AG04449 (cell line): ENCODE results near the gene RUNX2.

Source experiments
- CTCF ChIA-PET: fragments of 350-600 bp; formaldehyde crosslinking; extraction: SDS; loops from one replicate; lab custom pipeline; 2021; ENCODE audit warnings: antibody characterized with exemption; lab: Yijun Ruan, JAX
- POLR2A ChIA-PET: fragments of 400-600, 350-600 bp; formaldehyde crosslinking; extraction: SDS; loops from one replicate; lab custom pipeline; 2020; ENCODE audit warnings: antibody characterized with exemption, inconsistent platforms; lab: Yijun Ruan, JAX
- DNase-seq: peaks from one replicate; pipeline ENCODE4 v3.0.0-alpha.2; 2010; ENCODE audit warnings: low read depth, low spot score
- H3K4me3 ChIP-seq: 2 replicates; pipeline ENCODE4 v1.5.1; 2011; ENCODE audit warnings: low read depth, mild to moderate bottlenecking, control low read depth, low read length
- TF ChIP-seq, protein P1 (sequence below): IDR thresholded peaks from one replicate; pipeline ENCODE4 v1.5.1; 2011; ENCODE audit warnings: mild to moderate bottlenecking, moderate library complexity, low read length, control low read depth, inconsistent platforms; ENCODE audit not compliant: insufficient read depth; ENCODE audit errors: missing control alignments

RUNX2 gene

DNA sequence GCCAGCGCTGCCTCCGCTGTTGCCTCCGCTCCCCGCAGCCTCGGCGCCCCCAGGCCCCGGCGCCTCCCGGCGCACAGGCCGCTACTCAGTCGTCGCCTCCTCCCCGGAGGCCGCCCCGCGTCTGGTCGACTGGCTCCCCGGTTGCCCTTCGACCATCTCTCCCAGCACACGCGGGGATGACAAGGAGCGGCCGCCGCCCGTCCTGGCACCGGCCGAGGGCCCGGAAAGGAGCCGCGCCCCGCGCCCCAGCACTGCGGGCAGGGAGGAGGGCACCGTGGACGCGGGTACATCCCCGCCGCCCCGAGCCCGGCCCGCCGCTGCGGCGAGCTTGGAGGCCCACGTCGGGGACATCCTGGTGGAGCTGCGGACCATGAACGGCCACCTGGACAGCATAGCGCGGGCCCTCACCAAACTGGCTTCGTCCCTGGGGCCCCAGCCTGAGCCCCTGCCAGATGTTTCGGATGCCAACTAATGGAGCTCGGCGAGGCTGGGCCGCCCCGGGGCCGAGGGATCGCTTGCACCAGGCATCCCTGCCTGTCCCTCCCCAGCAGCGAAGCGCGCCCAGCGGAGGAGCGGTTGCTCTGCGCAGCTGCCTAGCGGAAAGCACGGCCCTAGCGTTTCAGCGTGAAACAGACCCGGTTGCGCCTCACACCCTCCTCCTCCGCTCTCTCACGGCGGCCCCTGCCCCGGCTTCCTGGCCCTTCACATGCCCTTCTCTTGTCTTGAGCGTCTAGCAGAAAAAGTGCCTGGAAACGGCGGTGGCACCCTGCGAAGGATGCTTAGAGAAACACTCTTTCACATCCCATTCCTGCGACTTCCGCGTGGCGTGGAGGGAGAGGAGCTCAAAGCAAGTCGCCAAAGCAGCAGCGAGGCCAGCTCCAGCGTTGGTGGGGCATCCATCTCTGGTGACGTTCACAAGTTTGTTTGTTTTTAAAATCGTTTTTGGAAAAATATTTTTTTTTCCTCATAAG lies 335.4 kb downstream of the RUNX2 start:
- TF ChIP-seq, protein P1, sequence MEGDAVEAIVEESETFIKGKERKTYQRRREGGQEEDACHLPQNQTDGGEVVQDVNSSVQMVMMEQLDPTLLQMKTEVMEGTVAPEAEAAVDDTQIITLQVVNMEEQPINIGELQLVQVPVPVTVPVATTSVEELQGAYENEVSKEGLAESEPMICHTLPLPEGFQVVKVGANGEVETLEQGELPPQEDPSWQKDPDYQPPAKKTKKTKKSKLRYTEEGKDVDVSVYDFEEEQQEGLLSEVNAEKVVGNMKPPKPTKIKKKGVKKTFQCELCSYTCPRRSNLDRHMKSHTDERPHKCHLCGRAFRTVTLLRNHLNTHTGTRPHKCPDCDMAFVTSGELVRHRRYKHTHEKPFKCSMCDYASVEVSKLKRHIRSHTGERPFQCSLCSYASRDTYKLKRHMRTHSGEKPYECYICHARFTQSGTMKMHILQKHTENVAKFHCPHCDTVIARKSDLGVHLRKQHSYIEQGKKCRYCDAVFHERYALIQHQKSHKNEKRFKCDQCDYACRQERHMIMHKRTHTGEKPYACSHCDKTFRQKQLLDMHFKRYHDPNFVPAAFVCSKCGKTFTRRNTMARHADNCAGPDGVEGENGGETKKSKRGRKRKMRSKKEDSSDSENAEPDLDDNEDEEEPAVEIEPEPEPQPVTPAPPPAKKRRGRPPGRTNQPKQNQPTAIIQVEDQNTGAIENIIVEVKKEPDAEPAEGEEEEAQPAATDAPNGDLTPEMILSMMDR: no peak
- no peak for DNase-seq
- CTCF ChIA-PET: interaction anchor here (1.4 to 2.2 kb wide), 4 partner anchors 12 to 259 kb away, joined by 3 to 7 read pairs (median 4); no protein-coding TSS in a partner anchor
- POLR2A ChIA-PET: interaction anchor here (0.7 kb wide), 1 partner anchor 246 kb away, joined by 3 read pairs; no protein-coding TSS in a partner anchor
- H3K4me3 ChIP-seq: no peak overlapping the region

DNA sequence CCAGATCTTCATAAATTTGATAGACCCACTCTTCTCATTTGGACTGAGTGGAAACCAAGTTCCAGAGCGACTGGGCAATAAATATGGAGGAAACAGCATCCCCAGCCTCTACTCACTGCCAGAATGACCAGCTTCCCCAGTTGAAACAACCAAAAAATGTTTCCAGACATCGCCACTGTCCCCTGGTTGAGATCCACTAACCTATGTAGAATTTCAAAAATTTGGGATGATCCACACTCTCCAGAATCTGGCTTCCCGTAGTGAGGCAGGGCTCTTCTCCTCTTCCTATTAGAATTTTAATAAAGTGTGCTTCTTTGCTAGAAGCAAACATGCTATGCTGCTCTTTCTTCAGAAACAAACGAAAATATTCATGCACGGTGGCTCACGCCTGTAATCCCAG lies 336.6 kb downstream of the RUNX2 start:
- H3K4me3 ChIP-seq: no peak overlapping the region
- no peak for DNase-seq
- TF ChIP-seq, protein P1: no peak
- CTCF ChIA-PET: interaction anchor here (1.4 to 1.8 kb wide), 3 partner anchors 11 to 50 kb away, joined by 3 to 5 read pairs (median 4); no protein-coding TSS in a partner anchor
- POLR2A ChIA-PET: interaction anchor here (0.7 kb wide), 1 partner anchor 247 kb away, joined by 3 read pairs; no protein-coding TSS in a partner anchor

GRCh38 chr6:45665859-45666258 lies 337.7 kb downstream of the RUNX2 start:
- POLR2A ChIA-PET: no interaction called here
- CTCF ChIA-PET: interaction anchor here (0.7 kb wide), 1 partner anchor 107 kb away, joined by 3 read pairs; no protein-coding TSS in a partner anchor
- no peak overlapping the region for H3K4me3 ChIP-seq
- TF ChIP-seq, protein P1: no peak
- DNase-seq: no peak

DNA sequence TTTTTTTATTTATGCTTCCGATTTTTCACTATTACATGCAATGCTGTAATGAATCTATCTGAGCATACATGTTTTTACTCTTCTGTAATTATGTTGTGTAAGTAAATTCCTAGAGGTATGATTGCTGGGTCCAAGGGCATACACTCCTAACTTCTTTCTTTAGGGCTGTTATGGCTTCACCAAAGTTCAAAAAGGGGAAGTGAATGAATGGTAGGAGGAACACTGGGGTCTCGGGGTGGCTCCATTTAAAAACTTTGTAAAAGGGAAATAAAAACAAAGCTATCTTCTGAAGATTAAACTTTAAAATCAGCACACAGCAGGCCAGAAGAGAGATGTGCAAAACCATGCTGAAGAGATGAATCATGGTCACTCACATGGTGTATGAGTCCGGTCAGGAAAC lies 338.7 kb downstream of the RUNX2 start:
- ChIA-PET CTCF (interaction anchor here (1.0 kb wide), 1 partner anchor 11 kb away, joined by 3 read pairs; no protein-coding TSS in a partner anchor), POLR2A (no interaction called here)
- H3K4me3 ChIP-seq: no peak overlapping the region
- no peak for DNase-seq
- TF ChIP-seq, protein P1: no peak

DNA sequence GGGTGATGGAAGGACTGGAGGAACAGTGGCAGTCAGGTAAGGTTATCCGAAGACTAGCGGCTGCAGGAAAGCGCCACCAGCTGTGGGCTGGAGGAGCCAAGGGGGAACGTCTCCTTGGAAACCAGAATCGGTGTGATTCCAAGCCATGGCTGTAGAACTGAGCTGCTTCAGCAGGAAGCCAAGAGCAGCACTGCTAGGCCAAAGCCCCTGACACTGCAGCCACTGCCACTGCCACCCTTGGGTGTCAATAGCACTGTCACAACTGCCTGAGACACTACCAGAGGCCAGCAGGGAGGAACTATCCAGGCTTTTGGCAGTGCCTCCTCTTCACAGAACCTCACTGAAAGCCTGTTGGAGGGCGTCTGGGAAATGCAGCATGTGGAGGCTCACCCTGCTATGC lies 339.2 kb downstream of the RUNX2 start:
- POLR2A ChIA-PET: no interaction called here
- H3K4me3 ChIP-seq: no peak overlapping the region
- TF ChIP-seq, protein P1: no peak
- DNase-seq: no peak
- CTCF ChIA-PET: interaction anchor here (1.0 kb wide), 1 partner anchor 10 kb away, joined by 3 read pairs; no protein-coding TSS in a partner anchor

DNA sequence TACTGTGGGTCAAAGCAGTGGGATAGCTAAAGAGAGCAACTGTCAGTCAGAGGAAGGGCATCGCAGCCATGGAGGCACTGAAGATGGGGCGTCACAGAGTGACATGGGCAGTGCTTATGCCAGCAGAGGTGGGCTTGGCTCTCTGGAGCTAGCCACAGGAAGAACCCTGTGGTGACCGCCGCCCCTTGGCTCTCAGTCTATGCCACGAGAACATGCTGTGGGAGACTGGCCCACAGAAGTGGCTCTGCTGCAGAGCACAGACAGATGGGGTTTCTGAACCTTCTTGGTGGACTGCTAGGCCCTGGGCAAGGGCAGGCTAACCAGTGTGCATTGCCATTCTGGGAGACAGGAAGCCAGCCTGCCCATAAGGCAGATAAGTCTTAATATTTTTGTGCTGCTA lies 339.6 kb downstream of the RUNX2 start:
- no peak overlapping the region for H3K4me3 ChIP-seq
- CTCF ChIA-PET: interaction anchor here (1.0 kb wide), 1 partner anchor 10 kb away, joined by 3 read pairs; no protein-coding TSS in a partner anchor
- no peak for DNase-seq
- POLR2A ChIA-PET: no interaction called here
- TF ChIP-seq, protein P1: no peak
